Activated CD4-positive, CD25-positive, alpha-beta regulatory T cell treated with anti-CD3 and anti-CD28 coated beads, Interleukin-2, amount 50 U/mL, for 16 hours (primary cell): Measurements from ENCODE around the gene IGF2BP1.
"Not testable (repeated sequence)": the region's sequence is repeated elsewhere in the genome, so short reads cannot be mapped to it uniquely, and the experiment has no call there.

Source experiments
- DNase-seq: peaks from one replicate; pipeline ENCODE4 v3.0.0-alpha.2; 2020; ENCODE audit warnings: low read depth, low spot score

The IGF2BP1 gene

DNA sequence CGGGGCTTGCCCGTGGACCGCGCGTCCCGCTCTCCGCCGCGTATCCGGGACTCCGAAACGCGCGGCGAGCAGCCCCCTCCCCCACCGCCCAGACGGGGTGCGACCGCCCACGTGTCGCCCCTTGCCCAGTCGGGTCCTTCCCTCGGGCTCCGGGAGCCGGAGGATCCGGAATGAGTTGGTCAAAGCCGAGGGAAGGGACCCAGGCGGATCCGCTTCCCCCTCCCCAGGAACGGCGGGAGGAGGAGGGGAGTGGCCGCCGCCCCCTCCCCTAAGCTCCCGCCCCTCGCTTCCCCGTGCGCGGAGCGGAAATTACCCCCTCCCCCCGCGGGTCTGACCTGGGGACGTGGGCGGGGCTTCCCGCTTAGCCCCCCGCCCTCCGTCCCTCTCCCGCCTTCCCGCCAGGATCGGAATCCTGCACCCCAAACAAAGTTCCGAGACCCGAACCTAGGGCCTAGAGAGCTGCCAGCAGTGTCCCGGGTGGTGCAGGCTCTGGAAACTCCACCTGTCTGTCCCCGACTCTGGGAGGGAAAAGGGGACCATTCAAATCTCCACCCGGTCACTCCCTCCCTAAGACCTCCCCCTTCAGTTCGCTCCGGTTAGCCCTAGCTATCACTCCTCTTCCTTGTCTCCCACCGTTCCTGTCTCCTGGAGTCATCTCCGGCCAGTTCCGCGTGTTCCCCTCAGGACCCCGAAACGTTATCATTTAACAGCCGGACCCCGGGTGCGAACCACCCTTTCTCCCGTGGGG lies 1.0 kb upstream of the IGF2BP1 start:
- no peak for DNase-seq

DNA sequence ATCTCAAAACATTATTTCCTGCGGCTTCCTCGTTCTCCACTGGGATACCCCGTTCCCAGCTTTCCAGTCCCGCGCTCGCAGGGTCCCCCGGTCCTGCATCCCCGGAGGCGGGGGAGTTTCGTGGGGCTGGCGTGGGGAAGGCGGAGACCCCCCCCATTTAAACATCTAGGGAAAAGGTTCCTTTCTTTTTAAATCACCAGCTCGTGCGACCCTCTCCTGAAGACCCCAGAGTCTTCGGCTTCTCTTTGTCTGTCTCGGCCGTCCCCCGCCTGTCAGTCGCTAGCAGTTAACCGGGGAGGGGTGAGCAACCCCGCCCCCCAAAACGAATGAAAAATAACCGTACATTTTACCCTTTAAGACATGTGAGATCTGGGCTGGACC lies 473 bp upstream of the IGF2BP1 start:
- DNase-seq, result no peak

DNA sequence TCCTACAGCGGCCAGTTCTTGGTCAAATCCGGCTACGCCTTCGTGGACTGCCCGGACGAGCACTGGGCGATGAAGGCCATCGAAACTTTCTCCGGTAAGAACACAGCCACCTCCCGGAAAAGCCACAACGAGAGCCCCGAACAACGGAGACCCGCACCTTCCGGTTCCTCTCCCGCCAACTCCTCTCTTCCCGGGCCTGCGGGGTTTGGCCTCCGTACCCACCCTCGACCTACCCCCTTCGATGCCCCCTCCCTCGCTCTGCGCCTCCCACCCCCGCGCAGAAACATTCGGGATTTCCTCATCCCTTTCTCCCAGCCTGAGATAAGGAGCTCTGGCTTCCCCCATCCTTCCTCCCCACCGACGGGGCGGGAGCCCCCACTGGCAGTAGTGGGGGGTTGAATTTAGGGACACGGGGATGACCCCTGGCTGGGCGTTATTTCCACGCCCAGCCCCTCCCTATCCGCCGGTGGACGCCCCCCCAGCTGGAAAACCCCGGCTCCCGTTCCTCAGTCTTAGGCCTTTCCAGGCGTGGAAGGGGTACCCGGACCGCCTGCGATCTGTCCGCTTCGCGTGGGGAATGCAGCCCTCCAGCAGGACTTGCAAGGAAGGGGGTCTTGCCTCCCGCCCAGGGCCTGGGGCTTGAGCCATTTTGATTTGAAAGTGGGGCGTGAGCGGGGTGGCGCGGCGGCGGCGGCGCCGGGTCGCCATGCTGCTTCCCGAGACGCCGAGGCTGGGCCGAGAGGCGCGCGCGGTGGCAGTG lies 822 bp downstream of the IGF2BP1 start:
- no peak for DNase-seq

DNA sequence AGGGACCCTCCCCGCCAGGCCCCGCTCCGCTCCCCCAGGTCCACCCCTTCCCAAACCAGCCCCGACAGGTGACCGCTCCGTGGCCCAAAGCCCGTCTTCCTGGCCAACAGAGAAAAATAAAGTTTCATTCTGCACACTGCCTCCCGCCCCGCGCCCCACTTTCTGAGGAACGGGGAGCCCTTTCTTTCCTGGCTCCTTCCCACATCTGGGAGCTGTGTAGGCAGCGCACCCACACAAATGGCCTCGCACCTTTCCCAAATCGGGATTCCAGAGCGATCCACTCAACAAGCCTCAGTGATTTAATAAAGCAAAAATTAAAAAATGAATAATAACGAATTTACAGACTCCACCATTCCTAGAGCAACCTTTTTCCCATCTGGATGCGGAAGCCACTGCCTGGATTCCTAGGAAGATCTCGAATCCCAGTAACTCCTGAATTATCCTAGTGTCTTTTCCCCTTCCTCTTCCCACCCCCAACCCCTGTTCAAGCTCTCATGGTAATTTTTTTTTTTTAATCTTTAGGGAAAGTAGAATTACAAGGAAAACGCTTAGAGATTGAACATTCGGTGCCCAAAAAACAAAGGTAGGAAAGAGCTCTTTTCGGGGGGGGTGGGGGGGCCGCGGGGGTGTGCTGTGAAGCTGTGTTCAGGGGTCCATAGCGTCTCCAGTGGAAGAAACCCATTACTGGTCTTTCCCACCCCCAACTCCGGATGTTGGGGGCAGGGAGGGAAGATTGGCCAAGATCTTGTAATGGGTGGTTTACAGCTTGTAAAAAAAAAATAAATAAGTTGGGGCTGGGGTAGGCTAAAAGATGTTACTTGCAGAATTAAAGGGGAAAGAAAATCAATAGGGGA lies 1.6 kb downstream of the IGF2BP1 start:
- DNase-seq, result no peak

DNA sequence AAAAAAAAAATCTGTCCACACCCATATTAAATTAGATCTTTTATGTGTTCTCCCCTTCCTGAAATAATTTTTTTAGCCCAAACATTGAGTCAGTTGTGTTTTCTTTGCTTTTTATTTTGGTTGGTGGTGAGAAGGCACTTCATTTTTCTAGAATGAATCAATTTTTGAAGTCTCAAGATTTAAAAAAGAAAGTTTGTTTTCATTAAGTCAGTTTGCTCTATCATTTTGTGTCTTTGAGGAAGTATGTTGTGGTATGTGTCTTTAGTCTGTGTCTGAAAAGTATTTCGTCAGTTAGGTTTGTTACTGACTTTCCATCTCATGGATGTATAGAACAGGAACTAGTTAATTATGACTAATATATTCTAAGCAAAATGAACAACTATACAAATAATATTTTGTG lies 3.8 kb downstream of the IGF2BP1 start:
- DNase-seq, result no peak

DNA sequence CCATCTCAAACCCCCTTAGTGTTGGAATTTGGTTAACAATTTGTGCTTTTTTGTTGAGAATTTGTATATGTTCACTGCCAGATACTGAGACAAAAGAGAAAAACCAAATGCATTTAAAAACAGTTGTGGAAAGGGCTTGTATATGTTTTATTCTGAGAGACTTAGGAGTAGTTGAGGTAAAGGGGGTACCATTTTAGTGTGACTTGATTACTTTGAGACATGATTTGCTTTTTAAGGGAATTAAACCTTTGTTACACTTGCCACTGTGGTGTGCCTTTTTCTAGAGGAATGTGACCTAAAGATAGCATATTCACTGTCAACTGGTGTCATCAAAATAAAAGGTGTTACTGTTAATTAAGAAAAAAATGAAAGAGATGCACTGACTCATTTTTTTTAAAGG lies 4.5 kb downstream of the IGF2BP1 start:
- DNase-seq, result no peak

DNA sequence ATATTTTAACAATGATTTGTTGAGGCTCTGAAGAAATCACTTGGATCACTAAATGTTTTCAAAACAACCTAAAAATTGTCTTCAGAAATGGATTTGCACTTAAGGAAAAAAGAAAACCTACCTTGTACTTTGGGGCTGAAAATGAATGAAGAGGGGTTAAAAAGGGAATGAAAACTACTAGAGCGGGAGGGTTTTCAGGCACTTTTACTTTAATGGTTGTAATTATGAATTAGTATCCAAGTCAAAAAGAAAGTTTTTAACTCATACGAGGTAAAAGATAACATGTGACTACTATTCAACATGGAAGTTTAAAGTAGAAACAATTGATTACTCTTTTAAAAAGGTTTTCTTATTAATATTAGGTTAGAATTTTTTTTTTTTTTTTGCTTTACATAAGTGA lies 5.1 kb downstream of the IGF2BP1 start:
- no peak for DNase-seq

DNA sequence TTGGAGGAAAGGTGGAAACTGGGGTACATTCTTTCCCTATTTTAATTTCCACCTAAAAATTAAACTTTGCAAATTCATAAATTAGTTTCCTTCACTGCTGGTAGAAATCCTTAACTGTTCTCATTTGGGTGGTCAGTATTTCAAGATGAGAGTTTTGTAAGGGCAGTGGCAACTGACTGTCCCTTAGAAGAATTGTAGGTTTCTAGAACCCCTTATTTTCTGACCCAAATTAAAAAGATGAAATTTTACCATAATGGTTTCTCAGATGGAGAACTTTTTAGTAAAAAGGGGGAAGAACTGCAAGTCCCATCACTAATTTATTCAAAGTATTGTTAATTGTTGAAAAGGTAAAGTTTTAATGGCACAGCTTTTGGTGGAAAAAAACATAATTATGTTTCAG lies 5.6 kb downstream of the IGF2BP1 start:
- no peak for DNase-seq

DNA sequence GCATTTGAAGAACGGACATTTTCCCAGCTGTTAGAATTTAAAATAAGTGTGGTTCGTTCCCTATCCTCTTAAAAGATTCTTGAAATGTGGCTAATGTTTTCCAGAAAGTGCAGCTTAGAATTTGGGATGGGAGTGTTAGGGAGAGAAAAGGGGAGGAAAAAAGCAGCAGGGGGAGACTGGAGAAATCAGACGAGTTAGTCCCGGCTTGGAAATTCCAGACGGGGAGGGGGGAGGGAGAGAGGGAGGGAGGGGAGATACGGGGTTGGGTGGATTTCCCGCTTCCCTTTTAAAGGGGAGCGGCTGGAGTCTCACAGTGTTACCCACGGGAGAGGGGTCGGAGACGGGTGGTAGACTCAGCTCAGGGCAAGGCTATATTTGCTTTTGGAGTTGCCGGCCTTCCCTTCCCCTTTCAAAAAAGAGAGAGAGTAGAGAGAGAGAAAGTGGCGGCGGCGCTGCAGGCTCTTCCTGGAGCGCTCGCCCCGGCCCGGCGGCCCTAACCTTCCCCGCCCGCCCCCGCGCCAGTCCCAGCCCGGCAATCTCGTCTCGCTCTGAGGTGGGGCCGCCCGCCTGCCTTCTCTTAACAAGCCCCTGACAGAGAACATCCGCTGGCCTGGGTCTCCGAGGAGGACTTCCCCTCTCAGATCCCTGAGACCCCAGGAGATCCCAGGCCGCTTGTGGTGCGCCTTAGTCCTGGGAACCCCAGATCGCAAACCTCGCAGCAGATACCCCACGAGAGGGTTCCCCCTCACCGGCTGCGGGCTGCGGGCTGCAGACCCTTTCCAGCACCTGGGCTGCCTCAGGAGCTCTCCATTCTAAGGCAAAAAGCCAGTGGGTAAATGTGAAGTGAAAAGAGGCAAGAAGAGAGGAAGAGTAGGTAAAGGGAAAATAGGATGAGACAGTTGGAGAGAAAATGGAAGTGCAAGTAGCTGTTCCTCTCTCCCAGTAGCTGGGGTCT lies 6.6 kb downstream of the IGF2BP1 start:
- DNase-seq, result no peak

DNA sequence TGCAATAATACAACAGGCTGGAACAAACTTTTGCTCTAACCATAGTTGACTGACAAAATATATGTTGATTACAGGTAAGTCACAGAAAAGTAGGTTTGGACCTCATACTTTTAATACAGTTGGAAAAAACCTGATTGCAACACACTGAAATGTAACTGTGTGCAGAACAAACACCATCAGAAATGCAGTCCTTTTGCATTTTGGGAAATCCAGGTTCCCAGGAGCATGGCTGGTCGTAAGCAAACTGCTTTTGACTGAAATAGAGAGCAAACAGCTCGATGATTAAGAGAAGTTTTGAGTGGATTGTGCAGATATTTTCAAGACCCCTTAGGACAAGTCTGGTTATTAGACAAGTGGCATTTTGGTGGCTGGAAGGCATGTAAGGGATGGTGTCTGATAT lies 8.0 kb downstream of the IGF2BP1 start:
- no peak for DNase-seq

DNA sequence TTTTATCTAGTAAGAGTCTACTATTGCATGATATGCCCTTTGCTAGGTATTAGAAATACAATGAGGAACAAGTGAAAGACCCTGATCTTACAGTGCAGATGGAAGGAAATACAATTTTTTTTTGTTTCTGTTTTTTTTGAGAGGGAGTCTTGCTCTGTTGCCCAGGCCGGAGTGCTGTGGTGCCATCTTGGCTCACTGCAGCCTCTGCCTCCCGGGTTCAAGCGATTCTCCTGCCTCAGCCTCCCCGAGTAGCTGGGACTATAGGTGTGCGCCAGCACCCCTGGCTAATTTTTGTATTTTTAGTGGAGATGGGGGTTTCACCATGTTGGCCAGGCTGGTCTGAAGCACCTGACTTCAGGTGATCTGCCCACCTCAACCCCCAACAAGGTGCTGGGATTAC lies 11.7 kb downstream of the IGF2BP1 start:
- not testable (repeated sequence) for DNase-seq

DNA sequence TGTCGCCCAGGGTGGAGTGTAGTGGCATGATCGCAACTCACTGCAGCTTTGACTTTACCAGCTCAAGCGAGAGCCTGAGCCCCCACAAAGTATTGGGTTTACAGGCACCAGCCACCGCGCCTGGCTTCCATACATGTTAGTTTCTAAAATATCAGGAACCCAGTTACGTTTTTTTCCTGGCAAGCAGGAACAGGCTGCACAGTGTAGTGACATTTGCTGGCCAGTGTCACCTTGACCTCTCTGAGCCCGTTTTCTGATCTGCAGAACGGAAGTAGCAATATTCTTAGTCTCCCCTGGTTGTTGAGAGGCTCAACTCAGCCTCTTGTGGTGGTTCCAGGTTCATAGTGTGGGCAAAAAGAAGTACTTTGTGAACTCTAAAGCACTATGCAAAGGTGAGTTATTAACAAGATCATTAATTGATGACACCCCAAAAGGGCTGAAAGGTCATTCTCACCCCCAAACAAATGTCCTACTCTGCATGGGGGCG lies 15.6 kb downstream of the IGF2BP1 start:
- no peak for DNase-seq

DNA sequence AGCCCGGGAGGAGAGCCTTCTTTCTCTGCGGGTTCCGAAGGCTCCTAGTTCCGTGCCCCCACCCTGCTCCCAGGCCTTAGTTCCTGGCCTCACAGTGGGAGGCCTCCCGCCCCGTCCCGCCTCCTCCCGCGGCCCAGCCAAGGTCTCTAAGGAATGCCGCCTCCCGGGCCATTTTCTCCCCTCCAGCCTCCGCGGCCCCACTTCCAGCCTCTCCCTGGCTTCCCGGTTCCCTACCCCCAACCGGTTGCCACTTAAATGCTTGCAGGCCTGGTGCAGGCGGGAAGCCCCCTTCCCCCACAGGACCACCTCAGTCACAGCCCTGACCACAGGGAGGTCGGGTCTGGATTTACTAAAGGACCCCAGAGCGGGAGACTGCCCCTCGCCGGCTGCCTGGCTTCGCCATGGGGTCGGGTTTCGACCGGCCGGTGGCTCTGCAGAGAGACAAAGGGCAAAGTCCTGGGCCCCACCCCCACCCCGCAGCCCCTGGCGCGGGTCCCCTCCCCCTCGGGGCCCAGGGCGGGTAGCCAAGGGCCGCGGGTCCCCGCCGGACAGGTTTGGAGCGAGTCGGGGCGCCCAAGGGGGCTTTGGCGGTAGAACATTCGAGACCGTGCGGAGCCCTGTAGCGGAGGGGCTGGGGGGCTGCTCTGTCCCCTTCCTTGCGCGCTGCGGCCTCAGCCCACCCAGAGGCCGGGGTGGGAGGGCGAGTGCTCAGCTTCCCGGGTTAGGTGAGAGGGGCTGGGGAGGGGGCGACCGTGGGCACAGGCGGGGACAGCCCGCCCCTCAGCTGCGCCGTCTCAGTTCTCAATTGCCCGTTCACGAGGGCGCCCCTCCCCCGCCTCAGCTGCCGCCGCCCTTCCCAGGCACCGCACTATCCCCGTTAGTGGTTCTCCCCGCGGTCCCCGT lies 16.4 kb downstream of the IGF2BP1 start:
- DNase-seq, result no peak

DNA sequence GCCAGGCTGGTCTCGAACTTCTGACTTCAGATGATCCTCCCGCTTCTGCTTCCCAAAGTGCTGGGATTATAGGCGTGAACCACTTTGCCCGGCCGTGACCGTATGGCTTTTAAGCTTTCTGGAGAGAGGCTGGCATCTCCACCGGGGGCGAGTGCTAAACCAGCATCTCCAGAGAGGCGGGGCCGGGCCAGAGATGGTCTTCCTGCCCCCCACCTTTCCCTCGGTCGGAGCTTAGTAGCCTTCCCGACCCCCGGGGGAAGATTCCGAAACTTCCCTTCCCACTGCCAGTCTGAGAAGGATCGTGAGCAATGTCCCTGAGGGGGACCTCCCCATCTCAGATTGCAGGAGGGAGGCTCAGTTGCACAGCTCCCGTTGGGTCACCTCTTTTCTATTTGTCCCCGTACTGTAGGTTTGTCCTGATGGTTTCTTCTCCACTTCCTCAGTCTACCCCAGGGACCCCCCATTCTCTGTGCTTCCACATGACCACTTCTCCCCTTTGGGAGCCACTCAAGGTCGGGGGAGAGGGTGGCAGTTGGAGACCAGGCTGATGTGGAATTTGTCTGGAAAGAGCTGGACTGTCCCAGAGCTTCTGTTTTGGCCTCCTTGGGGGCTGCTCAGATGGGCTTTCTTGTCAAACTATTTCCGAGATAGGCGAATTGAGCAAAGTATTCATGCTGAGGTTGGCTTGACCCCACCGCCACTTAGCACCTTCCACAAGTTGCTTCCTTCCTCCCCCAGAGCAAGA lies 18.2 kb downstream of the IGF2BP1 start:
- DNase-seq, result no peak

DNA sequence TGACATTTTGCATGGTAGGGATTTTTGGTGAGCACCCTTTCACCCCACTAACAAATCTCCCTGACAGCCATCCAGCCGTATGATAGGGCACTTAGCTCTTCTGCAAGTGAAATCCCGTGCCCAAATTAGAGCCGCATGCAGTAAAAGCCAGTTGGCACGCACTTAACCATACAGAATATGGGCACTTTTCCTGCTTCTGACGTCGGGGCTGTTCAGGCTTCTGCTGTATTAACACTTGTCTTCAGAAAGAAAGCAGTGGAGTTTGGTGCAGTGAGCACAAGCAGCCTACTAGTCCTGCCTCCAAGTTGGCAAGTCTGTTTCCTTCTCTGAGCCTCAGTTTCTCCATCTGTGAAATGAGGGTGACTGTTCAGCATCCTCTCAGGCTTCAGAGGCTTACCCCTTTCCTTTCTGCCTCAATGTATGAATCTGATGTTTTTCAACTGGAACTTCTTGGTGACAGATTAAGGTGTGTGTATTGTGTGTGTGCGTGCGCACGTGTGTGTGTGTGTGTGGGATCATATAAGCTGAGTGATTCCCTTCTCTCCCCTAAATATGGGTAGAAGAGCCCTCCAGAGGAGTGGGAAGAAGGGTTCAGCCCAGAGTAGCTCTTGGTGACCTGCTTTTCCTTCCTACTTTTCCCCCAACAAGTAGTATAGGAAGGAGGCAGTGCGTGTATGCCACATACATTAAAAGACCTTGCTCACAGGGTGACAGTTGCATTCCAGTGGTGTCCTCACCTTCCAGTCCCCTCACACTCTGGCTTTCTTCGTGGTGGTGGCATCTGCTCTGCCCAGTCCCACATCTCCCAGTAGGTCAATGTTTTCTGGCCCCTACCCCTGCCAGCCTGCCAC lies 19.0 kb downstream of the IGF2BP1 start:
- no peak for DNase-seq

DNA sequence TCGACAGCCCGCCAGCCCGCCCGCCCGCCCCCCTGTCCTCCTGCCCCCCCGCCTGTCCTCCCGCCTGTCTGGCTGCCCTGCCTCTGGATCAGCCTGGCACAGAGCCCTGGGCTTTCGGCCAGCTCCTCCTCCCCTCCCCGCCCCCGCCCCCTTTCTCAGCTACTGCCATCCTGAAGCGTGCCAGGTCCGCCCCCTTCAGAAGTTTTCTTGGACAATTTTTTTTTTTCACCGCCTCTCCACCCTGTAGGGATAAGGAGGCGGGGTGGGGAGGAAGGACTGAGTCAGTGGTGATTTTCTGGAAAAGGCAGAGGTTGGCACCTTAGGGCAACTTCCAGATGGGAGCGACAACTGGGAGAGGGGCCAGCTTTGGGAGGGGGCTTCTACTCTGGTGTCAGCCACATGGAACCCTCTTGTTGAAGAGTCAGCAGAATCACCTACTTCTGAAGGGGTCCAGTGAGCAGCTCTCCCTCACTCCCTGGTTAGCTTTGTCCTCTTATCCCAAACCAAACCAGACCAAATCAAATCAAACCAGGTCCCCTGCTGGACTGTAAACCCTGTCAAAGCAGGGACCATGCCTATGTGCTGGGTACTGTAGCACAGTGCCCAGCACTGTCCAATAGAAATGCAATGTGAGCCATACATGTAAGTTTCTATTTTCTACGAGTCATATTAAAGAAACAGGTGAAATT lies 19.7 kb downstream of the IGF2BP1 start:
- DNase-seq, result no peak

DNA sequence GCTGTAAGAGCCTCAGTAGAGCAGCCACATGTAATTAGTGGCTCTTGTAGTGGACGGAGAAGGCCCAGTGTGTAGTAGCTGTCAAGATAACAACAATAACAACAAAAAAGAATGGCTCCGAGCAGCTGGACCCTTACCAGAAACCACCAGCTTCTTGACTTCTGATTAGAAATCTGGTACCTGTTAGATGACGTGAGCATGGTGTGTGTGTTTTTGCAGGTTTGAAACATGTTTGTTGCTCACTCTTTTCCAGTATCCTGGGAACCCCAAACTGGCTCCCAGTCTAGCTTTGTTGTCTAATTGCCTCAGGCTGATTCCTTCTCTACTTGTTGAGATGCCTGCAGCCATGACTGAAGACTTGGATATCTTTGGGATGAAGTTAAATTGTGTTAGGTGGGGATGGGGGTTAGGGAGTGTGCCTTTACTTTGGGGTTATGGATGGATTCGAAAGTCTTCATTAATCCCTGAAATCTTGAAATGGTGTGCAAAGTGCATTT lies 21.0 kb downstream of the IGF2BP1 start:
- no peak for DNase-seq

DNA sequence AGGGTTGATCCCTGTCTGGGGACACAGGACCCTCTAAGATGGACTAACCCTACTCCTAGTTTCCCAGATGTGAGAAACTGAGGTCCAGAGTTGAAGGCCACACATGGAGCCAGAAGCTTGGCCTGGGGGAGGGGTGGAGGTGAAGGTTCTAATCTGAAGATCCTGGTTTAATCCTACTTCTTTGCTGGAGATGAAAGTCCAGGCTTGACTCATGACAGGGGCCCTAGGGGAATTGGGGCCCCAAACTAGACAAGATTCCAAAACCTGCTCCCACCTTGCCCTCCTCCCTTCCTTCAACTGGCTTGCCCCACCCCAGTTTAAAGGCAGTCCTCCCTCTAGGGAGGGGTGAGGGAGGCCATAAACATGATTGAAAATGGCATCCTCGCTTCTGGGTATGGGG lies 21.6 kb downstream of the IGF2BP1 start:
- no peak for DNase-seq
